HG02943 (cell line): ENCODE measurements around the gene CFAP44.
"Not testable (repeated sequence)": the region's sequence is repeated elsewhere in the genome, so short reads cannot be mapped to it uniquely, and the experiment has no call there.

Experiments used
- ATAC-seq: cut with Tn5 transposase; IDR thresholded peaks from one replicate; pipeline ENCODE4 v1.9.1; 2021; ENCODE audit warnings: mild to moderate bottlenecking, low read depth, moderate library complexity; ENCODE audit not compliant: unreplicated experiment

CFAP44 gene, protein sequence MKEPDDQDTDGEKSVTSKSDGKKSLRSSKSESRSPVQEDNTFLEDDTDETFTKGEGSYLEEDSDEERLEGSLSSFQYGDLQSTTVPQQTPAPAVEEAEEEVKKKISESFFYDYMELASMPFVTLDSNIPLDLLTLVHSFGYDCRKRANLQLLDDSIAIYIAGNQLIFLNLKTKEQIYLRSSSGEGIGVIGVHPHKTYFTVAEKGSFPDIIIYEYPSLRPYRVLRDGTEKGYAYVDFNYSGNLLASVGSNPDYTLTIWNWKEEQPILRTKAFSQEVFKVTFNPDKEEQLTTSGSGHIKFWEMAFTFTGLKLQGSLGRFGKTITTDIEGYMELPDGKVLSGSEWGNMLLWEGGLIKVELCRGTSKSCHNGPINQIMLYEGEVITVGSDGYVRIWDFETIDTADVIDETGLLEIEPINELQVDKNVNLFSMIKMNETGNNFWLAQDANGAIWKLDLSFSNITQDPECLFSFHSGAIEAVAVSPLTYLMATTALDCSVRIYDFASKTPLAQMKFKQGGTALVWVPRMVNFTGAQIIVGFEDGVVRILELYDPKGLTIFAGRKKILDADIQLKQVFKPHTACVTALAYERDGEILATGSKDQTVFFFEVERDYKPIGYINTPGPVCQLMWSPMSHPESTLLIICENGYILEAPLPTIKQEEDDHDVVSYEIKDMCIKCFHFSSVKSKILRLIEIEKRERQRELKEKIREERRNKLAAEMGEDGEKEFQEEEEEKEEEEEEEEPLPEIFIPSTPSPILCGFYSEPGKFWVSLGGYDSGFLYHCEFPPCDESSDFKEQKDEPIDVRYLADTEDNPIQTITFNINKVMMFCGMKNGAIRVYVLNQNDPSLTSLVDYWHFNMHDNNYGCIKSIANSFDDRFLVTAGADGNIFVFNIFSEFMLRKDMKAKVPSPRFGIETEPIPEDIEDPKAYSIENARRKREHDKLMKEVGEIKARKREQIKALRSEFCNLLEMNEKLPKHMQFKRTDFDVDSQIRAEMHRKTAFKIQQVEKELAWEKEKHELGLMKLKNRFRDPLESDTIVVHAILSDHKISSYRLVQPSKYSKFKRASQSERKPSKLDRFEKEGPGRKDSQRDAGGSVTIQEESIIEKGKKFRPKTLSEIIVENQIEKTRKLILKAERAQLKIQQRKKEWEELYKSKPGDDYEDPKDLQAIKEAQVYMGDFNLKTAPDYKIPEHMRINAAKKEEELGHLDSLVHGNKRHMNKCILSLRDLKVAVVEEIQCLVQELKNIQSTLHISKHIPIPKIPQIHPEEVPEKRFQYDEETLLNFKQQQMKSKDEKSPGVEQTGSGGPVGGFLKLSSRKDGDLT (N-terminal part only)

DNA sequence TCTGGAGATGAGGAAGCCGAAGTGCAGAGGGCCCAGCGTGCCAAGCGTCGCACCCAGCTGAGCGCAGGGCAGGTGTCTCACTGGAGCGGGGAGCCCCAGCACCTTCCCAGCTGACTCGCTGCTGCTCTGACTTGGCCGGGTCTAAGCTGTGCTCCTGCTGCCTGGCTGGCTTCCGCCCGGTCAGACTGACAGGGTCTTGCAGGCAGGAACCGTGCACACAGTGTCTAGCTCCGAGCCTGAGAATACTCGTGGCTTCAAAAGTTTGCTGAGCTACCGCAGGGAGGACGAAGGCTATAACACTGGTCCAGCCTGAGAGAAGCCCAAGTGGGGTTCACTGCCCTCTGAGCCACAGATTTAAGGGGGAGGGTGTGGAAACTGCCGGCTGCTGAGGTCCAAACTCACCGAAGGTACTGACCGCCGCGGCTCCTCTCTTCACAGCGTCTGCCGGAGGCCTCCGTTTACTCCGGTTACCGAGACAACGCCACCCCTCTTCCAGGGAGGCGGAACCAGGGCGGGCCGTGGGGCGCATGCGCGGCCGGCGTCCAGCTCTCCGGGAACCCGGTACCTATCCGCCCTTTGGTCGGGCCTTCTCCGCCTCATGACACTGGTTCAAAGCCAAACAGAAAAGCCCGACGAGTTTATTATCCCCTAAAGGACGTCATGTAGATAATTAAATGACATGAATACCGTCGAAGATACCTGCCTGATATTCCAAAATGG is at the start of gene CFAP44:
CFAP44 (minus strand) TSS at position 443 of the 720 bp plus-strand sequence. CDS start 7,829 bp downstream, outside the sequence.
- ATAC-seq: no peak

DNA sequence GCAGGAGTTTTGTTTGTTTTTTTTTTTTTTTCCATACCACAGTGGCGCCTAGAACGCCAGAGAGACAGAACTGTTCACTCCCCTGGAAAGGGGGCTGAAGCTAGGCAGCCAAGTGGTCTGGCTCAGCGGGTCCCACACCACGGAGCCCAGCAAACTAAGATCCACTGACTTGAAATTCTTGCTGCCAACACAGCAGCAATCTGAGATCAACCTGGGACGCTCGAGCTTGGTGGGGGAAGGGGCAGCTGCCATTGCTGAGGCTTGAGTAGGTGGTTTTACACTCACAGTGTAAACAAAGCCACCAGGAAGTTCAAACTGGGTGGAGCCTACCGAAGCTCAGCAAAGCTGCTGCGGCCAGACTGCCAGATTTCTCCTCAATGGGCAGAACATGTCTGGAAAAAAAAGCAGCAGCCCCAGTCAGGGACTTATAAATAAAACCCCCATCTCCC is 43.9 kb upstream of the CFAP44 start:
- ATAC-seq: no peak

DNA sequence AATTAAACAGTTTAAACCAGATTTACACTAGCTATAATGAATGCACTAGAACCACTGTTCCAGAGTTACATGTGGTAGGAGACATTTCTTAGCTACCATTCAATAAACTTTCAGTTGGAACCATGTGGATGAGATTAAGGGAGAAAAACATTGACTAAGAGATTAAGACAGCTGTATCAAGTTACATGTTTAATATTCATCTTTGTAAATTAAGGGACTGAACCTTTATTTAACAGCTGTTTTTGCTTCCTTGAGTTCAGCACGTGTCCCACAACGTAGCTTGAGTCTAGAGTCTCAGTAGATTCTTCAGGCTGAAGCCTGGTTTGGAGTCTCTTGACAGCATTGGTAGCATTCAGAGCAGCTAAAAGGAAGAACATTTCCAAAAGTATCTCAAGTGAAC is 27.2 kb upstream of the CFAP44 start:
- ATAC-seq: no peak

DNA sequence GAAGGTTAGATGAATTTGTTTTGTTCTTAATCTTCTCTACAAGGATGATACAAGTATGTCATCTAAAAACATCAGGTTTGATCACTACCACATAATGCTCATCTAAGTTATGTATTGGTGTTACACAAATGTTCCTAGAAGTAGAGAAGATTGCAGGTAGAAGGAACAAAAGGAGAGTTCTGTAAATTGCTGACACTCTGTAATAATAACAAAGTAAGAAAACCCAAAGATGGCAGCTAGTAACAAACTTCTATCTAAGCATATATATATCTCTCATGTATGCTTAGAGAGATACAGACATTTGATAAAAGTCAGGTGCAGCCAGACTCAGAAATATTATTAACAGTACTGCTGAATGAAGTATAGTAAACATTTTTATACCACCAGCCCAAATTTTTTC is 20.2 kb upstream of the CFAP44 start:
- no peak for ATAC-seq

DNA sequence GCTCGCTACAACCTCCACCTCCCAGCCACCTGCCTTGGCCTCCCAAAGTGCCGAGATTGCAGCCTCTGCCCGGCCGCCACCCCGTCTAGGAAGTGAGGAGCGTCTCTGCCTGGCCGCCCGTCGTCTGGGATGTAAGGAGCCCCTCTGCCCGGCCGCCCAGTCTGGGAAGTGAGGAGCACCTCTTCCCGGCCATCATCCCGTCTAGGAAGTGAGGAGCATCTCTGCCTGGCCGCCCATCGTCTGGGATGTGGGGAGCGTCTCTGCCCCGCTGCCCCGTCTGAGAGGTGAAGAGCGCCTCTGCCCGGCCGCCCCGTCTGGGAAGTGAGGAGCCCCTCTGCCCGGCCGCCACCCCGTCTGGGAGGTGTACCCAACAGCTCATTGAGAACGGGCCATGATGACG is 17.3 kb upstream of the CFAP44 start:
- ATAC-seq: not testable (repeated sequence)

DNA sequence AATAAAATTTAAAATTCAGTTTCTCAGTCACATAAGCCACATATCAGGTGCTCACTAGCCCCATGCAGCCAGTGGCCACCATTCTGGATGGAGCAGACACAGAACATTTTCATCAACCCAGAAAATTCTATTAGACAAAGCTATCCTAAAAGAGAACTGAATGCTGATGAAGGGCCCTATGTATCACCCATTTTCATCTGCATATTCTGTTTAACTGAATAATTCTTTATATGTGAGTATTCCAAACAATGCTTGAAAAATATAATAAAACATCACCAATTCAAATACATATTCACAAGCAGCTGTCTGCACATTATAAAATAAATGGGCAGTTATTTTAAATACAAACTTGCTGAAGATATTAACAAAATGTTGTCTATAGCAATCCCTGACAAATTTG is 14.2 kb upstream of the CFAP44 start:
- no peak for ATAC-seq

DNA sequence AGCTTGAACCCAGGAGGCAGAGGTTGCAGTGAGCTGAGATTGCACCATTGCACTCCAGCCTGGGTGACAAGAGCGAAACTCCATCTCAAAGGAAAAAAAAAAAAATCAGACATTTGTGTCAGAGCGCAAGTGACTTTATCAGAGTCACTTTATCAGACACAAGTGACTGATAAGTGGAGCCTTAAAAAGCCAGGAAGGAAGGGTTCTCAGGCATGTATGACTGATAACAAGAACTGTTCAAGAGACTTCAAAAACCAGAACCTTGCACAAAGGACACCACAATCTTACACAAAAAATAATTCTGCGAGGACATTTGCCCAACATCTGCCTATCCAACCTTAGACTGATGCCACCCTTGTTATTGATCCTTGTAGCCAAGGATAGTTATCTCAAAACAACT is 13.3 kb upstream of the CFAP44 start:
- no peak for ATAC-seq

DNA sequence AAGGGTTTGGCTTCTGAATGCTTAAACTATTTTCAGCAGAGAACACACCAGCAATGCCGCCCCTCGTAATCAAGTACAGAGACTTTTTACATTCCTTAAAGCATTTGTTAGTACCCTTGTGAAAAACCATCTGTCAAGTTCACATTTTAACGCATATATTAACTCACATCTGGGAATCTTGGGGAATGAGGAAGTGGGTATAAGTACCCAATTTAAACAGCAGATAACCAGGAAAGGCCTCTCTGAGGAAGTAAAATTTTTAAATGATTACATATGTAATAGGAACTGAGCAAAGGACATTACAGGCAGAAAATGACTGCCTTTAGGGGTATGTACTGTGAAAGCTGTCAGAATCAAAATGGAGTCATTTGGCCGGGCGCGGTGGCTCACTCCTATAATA is 12.8 kb upstream of the CFAP44 start:
- ATAC-seq: no peak

DNA sequence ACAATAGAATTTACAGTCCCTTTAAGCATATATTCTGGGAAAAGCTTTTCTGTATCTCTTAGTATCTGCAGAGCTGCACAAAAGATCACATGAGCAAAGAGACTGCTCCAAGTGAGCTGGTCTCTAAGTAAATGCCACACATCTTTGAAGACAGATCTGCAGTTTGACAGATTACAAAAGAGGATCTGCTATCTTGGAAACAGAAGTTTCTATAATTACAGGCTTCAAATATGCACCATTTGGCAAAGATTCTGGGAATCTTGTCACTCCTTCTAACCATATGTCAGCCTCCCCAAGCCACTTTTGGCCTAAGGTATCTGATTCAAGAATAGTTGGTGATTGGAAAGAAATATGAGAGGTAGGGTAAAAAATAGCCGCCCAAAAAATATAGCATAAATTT is 9.6 kb upstream of the CFAP44 start:
- no peak for ATAC-seq

DNA sequence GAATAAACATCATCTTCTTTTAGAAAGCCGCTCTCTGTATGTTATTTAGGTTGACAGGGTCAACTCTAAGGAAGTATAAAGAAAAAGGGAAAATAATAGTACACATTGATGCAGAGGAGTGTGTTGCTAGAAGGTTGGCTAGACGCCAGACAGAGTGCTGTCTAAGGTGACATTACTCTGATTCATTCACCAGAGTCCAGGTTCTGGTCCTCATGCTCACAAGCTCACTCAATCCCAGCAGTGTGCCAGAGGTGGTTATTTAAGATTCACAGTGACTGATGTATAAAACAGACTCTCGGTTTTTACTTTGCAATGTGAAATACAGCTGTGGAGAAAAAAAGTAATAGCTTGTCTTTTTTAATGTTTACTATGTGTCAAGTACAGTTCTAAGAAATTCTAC is 1.7 kb downstream of the CFAP44 start:
- ATAC-seq: no peak

DNA sequence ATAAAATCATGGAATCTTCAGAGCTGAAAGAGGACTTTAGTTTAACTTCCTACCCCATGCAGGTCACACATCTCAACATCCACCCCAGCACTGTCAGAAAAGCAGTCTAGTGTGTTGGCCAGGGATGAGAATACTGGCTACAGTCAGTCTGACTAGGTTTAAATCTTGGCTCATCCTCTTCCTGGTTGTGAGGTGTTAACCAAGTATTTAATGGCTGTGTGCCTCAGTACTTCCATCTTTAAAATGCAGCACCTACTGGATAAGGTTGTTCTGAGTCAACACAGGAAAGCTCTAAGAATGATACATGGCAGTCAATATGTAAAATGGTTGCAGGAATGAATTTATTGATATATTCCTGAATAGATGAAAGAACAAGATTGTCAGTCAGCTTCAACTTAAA is 3.1 kb downstream of the CFAP44 start:
- ATAC-seq: no peak

DNA sequence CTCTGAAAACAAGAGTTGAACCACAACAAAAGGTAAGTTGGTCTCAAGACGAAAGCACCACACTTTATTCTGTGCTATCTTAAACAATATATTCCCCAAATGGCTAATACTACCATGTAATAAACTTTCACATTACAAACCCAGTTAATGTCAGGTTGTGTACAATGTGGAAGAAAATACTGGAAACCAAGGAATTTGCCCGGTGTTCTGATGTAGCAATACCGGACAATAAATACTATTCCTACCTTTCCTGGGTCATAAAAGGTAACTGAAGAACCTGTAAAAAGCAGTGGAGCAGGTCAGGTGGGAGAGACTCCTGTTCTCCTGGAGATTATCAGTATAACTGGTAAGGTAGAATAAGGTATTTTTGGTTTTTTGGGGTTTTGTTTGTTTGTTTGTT is 3.9 kb downstream of the CFAP44 start:
- ATAC-seq: no peak

DNA sequence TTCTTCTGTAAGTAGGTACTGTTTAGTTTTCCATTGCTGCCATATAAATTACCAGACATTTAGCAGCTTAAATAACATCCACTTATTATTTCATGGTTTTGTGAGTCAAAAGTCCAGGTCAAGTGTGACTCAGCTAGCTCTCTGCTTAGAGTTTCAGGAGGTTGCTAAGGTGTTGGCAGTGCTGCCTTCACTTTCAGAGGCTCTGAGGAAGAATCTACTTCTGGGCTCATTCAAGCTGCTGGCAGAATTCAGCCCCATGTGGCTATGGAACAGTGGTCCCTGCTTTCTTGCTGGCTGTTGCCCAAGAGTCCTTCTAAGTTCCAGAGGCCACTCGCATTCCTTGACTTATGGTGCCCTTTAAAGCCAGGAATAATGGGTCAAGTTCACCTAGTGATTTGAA is 4.5 kb downstream of the CFAP44 start:
- ATAC-seq: no peak

DNA sequence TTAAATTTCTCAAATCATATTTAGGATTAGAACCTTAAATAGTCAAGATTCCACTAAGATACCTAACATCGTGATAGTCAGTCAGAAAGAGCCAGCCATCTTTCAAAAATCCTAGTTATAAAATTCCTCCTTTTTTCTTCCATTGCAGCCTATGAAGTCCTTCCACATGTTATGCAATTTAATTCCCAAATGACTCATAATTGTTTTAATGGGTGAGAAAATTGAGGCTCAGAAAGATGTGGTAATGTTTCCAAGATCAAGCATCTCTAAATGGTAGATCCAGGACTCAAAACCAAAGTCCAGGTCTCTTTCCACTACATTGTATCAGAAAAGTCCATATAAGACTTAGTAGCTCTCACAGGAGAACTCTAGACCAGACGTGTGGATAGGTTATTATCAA is 9.5 kb downstream of the CFAP44 start:
- no peak for ATAC-seq

DNA sequence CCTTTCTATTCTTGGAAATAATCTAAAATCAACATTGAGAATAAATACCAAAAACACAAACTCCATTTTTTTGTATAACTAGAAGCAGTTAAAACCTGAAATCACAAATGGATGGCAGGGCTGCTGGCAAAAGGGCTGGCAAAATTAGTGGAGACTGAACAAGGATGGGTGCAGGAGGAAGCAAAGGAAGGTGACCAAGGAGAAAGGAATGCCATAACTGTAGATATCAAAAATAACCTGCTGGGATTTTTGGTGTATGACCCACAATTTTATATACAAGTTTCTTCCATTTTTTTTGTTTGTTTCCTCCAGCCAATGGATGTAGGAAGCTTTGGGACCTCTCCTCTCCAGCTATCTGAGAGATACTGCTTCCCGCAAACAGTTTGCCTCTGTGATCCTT is 12.7 kb downstream of the CFAP44 start:
- ATAC-seq: no peak

DNA sequence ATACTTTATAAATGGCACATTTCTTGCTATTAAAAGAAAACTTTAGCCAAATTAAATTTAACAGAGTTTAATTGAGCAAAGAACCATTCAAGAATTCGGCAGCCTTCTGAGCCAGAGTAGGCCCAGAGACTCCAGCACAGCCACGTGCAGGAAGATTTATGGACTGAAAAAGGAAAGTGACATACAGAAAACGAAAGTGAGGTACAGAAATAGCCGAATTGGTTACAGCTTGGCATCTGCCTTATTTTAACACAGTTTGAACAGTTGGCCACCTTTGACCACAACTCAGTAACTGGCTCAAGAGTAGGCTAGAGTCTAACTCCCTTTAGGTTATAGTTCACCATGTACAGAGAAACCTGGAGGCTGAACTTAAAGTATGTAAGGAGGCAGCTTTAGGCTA is 17.6 kb downstream of the CFAP44 start:
- no peak for ATAC-seq

DNA sequence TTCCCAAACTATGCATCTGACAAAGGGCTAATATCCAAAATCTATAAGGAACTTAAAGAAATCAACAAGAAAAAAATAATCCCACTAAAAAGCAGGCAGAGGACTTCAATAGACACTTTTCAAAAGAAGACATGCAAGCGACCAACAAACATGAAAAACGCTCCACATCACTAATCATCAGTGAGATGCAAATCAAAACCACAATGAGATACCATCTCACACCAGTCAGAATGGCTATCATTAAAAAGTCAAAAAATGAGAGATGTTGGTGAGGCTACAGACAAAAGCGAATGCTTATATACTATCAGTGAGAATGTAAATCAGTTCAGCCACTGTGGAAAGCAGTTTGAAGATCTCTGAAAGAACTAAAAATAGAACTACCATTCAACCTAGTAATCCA is 20.2 kb downstream of the CFAP44 start:
- ATAC-seq: no peak

DNA sequence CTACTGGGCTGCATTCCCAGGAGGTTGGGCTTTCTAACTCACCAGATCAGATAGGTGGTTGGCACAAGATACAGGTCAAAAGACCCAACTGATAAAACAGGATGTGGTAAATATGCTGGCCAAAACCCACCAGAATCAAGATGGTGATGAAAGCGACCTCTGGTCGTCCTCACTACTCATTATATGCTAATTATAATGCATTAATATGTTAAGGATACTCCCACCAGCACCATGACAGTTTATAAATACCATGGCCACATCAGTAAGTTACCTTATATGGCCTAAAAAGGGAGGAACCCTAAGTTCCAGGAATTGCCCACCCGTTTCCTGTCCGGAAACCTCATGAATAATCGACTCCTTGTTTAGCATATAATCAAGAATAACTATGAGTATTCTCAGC is 31.6 kb downstream of the CFAP44 start:
- no peak for ATAC-seq

DNA sequence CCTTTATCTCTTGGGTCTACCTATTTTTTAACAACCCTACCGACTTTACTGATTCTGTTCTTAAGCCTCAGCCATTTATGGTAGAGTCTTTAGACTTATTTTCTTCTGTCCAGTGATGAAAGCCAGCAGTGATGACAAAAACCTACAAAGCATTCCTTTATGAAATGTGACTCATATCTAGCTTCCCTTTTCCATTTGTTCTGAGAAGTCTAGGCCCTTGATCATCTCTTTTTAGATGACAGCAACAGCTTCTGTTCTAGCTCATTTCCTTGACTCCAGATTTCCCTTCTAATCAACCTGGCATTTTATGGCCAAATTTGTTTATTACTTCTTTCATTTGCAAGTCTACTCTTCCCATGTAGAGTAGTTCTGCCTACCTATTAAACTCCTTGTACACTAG is 36.1 kb downstream of the CFAP44 start:
- no peak for ATAC-seq

DNA sequence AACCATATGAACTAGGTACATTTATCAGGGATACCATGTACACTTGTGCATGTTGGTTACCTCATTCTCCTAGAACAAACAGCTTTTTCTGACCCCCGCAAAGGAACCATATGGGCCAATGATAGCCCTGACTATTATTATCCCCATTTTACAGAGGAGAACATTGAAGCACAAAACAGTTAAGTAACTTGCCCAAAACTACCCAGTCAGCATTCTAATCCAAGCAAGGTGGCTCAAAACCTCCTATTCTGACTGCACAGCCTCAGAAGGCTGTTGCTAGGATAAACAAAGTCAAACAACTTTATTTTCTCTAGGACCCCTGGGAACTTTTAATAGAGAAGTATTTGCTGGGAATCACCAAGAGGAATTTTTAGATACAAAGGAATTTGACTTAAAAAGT is 36.7 kb downstream of the CFAP44 start:
- ATAC-seq: no peak
